ENCODE data around the gene HDGFL3. TPM values are rescaled to one million over a fixed set of nuclear protein-coding genes. Genes with fewer than 3 reads are reported as not detected.

HDGFL3 gene
- total RNA-seq, 2 donors from 2014 or later = 123 TPM

DNA sequence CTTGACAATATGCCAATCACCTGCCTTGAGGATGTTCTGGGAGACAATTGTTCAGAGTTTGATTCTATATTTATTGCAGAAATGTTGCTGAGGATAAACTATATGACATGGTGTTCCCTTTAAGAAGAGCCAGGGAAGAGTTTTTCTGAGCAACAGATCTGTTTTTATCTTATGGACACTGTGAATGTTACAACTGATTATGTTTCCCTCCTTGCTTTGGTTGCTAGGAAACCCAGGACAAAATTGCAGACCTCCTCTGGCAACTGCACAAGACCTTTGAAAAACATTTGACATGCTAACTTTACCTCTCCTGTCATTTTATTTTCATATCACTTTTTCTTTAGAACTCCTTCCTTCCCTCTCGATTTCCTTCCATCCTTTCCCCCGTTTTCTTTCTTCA is 108.3 kb downstream of the HDGFL3 start:
- TF ChIP-seq, protein P1, sequence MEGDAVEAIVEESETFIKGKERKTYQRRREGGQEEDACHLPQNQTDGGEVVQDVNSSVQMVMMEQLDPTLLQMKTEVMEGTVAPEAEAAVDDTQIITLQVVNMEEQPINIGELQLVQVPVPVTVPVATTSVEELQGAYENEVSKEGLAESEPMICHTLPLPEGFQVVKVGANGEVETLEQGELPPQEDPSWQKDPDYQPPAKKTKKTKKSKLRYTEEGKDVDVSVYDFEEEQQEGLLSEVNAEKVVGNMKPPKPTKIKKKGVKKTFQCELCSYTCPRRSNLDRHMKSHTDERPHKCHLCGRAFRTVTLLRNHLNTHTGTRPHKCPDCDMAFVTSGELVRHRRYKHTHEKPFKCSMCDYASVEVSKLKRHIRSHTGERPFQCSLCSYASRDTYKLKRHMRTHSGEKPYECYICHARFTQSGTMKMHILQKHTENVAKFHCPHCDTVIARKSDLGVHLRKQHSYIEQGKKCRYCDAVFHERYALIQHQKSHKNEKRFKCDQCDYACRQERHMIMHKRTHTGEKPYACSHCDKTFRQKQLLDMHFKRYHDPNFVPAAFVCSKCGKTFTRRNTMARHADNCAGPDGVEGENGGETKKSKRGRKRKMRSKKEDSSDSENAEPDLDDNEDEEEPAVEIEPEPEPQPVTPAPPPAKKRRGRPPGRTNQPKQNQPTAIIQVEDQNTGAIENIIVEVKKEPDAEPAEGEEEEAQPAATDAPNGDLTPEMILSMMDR (conservative IDR thresholded peaks at IDR 0.05) = no peak
- Mint-ChIP-seq H3K27me3 (ENCODE audit: insufficient read depth) (peaks cover 50% of the 10 kb centered on the region), H3K4me1 (peaks cover 4% of the 10 kb centered on the region), H3K9me3 (no peaks in the 10 kb centered on the region), H3K36me3 (ENCODE audit: low read depth) (no peaks in the 10 kb centered on the region), H3K27ac (no peak overlapping the region), H3K4me3 (no peak overlapping the region)
- WGBS, 2 experiments (ENCODE audit: insufficient coverage in 1 of 2, insufficient read length in 1 of 2) = 88 to 96% methylated on average over 2 of the region's 2 CpGs
- Histone ChIP-seq H3K4me1 (ENCODE audit: control insufficient read depth, insufficient read depth, low read length) (peaks cover 3% of the 10 kb centered on the region), H3K27ac (ENCODE audit: low read depth, low read length) (no peak overlapping the region), H3K4me3 (ENCODE audit: low read length) (no peak overlapping the region), H3K9me3 (ENCODE audit: control insufficient read depth, low read length) (no peaks in the 10 kb centered on the region), H3K27me3 (ENCODE audit: control insufficient read depth, insufficient read depth, low read length, poor library complexity, severe bottlenecking) (peaks cover 4% of the 10 kb centered on the region), H3K9ac (ENCODE audit: extremely low read depth, low read length, poor library complexity, severe bottlenecking) (no peak overlapping the region), H3K36me3 (ENCODE audit: control insufficient read depth, insufficient read depth, low read length) (no peaks in the 10 kb centered on the region)
- DNase-seq = no peak

DNA sequence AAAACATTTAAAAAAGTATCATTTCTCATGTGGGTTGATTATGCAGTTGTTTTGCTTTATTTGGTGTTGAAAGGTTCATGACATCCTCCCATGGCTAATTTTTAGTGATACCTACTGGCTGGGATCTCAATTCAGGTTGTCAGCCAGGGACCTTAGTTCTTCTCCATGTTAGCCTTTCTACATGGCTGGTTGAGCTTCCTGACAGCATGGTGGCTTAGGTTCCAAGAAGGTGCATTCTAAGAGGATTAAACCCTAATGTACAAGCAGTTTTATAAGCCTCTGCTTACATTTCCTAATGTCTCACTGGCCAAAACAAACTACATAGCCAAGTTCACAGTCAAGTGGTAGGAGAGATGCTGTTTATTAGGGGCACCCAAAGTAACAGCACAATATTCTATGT is 109.5 kb downstream of the HDGFL3 start:
- no peak overlapping the region for H3K27ac Mint-ChIP-seq
- no peaks in the 10 kb centered on the region for H3K36me3 Mint-ChIP-seq (ENCODE audit: low read depth)
- no peak overlapping the region for H3K4me3 ChIP-seq (ENCODE audit: low read length)
- no peaks in the 10 kb centered on the region for H3K9me3 Mint-ChIP-seq
- no peak for DNase-seq
- peaks cover 3% of the 10 kb centered on the region for H3K4me1 ChIP-seq (ENCODE audit: control insufficient read depth, insufficient read depth, low read length)
- no peak overlapping the region for H3K4me3 Mint-ChIP-seq
- TF ChIP-seq, protein P1 (conservative IDR thresholded peaks at IDR 0.05) = no peak
- H3K9me3 ChIP-seq (ENCODE audit: control insufficient read depth, low read length) = no peaks in the 10 kb centered on the region
- no peak overlapping the region for H3K27ac ChIP-seq (ENCODE audit: low read depth, low read length)
- H3K27me3 Mint-ChIP-seq (ENCODE audit: insufficient read depth) = peaks cover 45% of the 10 kb centered on the region
- no peaks in the 10 kb centered on the region for H3K36me3 ChIP-seq (ENCODE audit: control insufficient read depth, insufficient read depth, low read length)
- no peak overlapping the region for H3K9ac ChIP-seq (ENCODE audit: extremely low read depth, low read length, poor library complexity, severe bottlenecking)
- peaks cover 5% of the 10 kb centered on the region for H3K4me1 Mint-ChIP-seq
- H3K27me3 ChIP-seq (ENCODE audit: control insufficient read depth, insufficient read depth, low read length, poor library complexity, severe bottlenecking) = peaks cover 4% of the 10 kb centered on the region

DNA sequence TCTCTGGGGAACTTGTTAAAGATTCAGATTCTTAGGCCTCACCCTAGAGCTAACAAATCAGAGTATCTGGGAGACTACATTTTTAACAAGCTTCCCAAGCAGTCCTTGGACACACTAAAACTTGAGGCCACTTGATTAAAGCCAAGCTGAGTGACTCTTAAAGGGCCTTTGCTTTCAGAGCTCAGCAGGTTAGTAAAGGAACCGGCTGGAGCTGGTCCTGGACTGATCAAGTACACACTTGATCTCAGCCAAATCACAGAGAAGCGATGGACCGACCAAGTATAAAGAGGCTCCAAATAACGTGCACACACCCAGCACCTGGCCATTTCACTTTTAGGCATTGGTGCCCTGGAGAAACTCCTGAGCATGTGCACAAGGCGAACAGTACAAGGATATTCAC is 113.0 kb downstream of the HDGFL3 start:
- Mint-ChIP-seq H3K4me1 (peaks cover 12% of the 10 kb centered on the region), H3K9me3 (no peaks in the 10 kb centered on the region), H3K4me3 (no peak overlapping the region), H3K36me3 (ENCODE audit: low read depth) (no peaks in the 10 kb centered on the region), H3K27me3 (ENCODE audit: insufficient read depth) (peaks cover 32% of the 10 kb centered on the region), H3K27ac (no peak overlapping the region)
- Histone ChIP-seq H3K27me3 (ENCODE audit: control insufficient read depth, insufficient read depth, low read length, poor library complexity, severe bottlenecking) (peaks cover 4% of the 10 kb centered on the region), H3K9me3 (ENCODE audit: control insufficient read depth, low read length) (no peaks in the 10 kb centered on the region), H3K27ac (ENCODE audit: low read depth, low read length) (no peak overlapping the region), H3K9ac (ENCODE audit: extremely low read depth, low read length, poor library complexity, severe bottlenecking) (no peak overlapping the region), H3K4me1 (ENCODE audit: control insufficient read depth, insufficient read depth, low read length) (peaks cover 9% of the 10 kb centered on the region), H3K4me3 (ENCODE audit: low read length) (no peak overlapping the region), H3K36me3 (ENCODE audit: control insufficient read depth, insufficient read depth, low read length) (no peaks in the 10 kb centered on the region)
- DNase-seq = no peak
- 87 to 88% methylated on average over 5 of the region's 5 CpGs for WGBS, 2 experiments (ENCODE audit: insufficient coverage in 1 of 2, insufficient read length in 1 of 2)
- TF ChIP-seq, protein P1 (conservative IDR thresholded peaks at IDR 0.05) = no peak

Data from endodermal cell (in vitro differentiated cells).